GM19438 (cell line): ENCODE measurements around the gene AHNAK.

Experiments
- ATAC-seq: cut with Tn5 transposase; IDR thresholded peaks from one replicate; pipeline ENCODE4 v1.9.1; 2021; ENCODE audit warnings: low read depth; ENCODE audit not compliant: unreplicated experiment

AHNAK gene

DNA sequence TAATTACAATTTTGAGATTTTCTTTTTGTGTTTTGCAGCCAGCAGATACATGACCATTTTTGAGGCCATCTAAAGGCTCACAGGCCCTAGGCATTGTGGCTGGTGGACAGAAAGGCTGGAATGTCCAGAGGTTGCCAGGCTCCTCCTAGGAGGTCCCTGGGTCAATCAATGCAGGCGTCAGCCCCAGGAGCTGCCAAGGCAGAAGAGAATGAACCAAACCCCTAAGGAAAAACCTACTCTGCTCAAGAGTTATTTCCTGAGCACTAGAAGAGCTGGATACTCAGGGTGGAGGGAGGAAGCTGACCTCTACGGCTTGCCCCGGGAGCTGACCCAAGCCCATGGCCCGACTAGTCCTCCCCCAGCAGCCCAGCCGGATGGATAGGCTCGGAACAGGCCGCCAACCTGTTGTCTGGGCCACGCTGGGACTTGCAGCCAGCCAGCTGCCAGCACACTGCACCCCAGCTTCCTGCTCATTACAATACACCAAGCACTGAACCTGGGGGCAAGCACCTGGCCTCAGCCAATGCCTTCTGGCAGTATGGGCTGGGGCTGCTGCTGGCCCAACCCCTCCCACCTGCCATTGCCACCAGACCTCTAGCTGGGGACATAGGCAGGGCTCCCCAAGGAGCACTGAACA, 133.4 kb downstream of the AHNAK start:
- ATAC-seq = no peak

GRCh38 chr11:62411524-62411923, 135.1 kb downstream of the AHNAK start:
- ATAC-seq = no peak

- ATAC-seq = no peak
Observed at GRCh38 chr11:62410972-62411371, 135.6 kb downstream of the AHNAK start.

DNA sequence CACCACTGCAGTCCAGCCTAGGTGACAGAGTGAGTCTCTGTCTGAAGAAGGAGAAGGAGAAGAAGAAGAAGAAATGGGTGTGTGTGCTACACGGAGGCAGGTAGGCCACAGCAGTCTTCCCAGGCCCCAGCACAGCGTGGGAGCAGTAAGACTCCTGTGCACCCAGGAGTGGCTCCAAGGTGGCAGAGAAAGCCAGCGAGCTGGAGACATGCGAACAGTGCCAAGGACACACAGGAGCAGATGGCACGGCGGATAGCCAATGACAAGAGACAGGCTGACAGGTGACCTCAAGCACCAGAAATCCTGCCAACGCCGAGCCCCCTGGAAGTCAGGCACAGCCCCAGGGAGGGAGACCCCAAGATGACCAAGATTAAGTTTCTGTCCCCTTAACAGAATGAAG, 136.8 kb downstream of the AHNAK start:
- ATAC-seq = no peak

DNA sequence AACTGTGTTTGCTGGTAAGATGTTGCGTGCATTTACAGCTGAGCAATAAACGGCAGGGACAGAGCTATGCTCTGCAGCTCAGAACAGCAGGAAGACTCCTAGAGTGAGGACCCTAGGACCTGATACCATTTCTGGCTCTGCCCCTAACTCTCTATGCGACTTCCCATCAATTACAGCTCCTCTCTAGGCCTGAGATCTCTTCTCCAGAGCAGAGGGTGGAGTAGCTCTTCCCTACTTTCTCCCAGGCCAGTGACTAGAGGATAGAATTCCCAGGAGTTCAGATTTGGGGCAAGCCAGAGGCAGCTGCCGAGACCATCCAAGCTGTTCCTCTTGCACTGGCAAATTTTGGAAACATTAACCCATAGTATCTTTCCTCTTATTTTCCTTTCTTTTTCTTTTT, 140.6 kb downstream of the AHNAK start:
- ATAC-seq = no peak

DNA sequence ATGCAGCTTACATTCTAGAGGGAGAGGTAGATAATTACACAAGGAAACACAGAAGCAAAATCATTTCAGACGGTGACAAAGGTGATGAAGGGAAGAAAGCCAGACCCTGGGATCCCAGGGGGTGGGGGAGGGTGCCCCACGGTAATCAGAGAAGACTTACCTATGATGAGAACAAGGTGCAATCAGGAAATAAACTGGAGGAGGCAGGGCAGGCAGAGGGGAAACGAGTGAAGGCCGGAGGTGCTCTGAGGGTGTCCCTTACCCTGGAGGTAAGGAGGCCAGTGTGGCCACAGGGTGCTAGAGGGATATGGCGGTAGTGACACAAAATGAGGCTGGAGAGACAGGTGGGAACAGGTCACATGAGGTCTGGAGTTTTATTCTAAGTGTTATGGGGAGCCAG, 141.7 kb downstream of the AHNAK start:
- no peak for ATAC-seq

- ATAC-seq = no peak
Observed at GRCh38 chr11:62404435-62404834, 142.2 kb downstream of the AHNAK start.

DNA sequence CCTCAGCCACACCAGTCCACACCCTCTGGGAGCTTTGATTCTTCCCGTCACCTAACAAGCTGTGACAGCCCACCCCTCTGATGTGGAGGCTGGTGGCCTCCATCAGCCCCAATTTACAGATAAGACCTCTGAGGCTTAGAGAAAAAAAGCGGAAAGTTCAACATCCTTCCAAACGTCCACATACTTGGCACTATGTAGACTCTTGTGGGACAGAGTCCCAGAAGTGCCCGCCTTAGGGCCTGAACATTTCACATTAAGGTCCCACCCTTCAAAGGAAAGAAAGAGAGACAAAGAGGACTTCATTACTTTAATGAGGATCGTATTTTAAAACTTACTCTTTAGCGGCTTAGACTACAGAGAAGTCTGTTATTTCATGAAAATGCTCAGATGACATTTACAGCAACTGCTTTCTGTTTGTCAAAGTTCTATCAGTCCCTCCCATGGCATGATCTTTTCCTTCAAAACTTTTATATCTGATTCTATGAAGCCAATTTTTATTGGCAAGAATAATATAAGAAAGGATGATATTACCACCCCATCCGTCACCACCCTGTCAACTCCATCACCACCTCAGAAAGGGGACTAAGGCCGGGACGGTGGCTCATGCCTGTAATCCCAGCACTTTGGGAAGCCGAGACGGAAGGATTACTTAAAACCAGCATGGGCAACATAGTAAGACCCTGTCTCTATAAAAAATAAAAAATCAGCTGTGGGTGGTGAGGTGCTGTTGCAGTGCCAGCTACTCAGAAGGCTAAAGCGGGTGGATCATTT, 143.5 kb downstream of the AHNAK start:
- no peak for ATAC-seq

DNA sequence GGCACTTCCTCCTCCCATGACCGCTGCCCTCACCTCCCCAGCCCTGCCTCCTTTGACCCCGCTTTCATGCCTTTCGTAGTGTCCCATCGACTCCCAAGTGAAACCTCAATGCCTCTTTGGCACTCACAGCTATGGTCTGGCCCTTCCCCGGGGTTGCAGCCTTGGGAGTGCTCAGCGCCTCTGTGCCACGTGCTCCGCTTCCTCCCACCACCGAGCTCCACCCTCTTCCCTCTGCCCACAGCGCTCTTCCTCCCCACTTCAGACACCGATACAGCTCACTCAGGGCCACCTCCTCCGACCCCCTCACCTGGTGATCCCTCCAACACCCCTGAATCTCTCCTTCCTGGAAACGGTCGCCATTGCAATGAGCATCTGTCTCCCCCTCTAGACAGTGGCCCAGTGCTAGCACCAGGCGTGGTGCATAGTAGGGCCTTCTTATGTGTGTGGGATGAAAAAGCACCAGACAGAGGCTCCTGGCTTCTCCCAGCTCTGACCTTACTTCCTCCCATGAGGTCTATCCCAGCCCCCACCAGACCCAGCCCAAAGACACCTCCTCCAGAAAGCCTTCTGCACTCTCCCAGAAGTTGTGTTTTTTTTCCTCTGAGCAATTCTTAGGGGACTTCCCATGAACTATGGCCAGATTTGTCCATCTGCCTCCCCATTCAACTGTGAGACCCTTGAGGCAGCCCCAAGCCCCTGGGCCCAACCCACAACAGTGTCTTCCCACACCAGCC, 144.2 kb downstream of the AHNAK start:
- no peak for ATAC-seq

DNA sequence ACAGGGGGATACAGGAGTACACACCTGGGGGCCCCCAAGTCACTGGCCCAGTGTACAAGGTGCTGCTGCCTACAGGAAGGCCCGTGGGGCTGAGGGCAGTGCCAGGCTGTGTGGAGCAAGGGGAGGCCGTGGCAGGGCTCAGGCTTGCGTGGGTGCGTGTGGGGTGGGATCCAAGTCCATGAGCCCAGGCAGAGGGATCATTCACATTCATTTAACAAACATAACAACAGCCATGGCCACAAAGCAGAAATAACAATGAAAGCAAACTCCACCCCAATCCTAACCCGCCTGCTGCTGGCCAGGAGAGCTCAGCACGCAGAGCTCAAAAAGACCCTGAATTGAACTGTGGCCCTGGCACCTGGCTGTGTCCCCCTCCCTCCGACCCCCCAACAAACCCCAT, 144.8 kb downstream of the AHNAK start:
- no peak for ATAC-seq

DNA sequence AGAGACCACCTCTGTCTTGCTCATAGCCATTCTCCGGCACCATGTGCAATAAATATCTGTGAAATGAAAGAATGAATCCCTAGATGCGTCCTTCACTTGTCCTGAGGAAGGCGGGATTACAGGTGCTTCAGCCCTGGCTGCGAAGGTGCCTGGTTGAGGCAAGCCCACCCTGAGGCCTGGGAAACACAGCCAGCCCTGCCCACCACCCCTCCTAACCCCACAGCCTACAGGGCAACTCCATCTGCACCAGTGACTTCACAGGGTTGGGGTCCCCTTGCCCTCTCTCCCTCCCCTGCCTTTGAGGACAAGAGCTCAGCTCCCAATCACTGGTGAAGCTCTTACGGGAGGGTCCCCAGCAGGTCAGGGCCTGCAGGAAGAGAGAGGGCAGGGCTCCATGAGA, 145.2 kb downstream of the AHNAK start:
- no peak for ATAC-seq

GRCh38 chr11:62400760-62401159, 145.8 kb downstream of the AHNAK start:
- ATAC-seq = no peak

GRCh38 chr11:62400281-62400680, 146.3 kb downstream of the AHNAK start:
- no peak for ATAC-seq

GRCh38 chr11:62399878-62400266, 146.7 kb downstream of the AHNAK start:
- ATAC-seq = no peak

DNA sequence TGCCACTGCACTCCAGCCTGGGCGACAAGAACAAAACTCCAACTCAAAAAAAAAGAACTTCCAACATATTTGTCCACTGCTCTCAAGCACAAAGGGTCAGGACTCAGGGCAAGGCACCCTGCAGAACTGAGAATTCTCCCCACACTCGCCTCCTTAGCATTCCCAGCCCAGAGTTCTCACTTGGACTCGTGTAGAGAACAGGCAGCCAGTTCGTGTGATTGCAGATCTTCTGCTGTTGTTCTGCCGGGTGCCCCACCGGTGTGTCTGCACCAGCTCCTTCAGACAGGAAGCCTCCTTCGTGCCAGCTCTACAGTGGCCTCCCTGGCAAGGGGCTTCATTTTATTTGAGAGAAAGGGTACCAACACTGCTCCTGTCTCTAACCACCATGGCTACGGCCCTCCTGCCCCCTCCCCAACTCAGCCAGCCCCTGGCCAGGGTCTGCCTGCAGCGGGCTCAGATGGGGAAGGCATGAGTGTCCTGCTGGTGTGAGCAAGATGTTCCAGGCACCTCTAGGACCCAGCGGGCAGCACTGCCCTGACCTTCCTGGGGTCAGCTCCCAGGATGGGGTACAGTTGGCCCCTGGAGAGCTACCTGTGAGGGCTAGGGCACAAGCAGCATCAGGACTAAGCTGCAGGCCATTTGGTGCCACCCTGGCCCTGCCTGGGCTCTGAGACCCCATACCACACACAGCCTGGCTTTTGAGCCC, 147.3 kb downstream of the AHNAK start:
- ATAC-seq = no peak

DNA sequence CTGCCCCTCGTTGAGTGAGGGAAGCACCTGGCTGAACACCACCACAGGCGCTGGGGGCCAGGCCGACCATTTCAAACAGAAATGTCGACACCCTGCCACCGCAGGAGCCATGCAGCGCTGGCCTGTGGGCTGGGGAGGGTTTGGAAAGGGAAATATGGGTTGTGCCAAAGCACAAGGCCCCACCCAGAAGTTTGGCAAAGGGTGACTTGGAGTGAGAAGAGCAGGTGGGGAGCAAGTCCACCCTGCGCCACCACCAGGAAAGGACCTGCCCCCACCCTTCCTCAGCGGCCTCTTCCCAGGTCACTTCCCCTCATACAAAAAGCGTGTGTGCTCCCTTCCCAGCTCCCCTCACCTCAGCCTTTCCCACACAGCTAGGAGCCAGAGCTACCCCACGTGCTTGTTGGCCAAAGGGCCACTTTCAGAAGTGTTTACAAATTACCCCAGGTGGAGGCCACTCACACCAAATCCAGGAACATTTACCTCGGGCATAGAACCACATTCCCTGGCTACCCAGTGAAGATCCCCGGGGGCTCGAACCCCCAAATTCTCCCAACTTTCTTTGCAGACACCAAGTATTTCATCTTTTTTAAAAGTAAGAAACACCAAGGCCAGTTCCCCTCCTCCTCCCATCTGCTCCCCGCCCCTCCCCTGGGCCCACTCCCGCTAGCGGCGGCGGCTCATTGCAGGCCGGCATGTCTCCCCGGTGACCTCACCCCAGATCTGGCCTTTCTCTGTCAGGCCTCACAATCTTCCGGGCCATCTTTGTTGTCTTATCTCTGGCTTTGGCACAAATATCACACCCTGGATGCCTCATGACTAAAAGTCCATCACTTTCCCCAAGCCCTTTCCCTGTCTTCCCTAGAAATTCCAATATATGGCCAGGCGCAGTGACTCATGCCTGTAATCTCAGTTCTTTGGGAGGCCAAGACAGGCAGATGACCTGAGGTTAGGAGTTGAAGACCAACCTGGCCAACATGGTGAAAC, 148.3 kb downstream of the AHNAK start:
- no peak for ATAC-seq

DNA sequence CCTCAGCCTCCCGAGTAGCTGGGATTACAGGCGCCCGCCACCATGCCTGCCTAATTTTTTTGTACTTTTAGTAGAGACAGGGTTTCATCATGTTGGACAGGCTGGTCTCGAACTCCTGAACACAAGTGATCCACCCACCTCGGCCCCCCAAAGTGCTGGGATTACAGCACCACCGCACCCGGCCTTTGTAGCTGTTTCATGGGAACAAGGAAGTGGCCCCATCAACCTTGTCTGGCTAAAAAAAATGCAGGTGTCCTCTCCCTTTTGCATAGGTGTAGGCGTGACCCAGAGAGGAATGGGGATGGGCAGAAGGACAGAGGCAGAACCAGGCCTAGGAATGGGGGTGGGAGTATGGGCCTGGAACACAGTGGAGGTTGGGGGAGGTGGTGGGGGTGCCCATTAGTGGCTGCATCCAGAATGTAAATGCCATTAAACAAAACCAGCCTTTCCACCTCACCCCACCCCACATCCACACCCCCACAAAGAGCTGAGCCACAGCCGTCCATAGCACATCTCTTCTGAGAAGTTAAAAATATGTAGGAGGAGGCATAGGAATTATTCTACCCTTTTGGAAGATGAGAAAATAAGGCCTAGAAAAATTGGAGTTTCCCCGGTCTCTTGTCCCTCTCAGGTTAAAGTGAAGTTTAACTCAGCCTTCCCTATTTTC, 150.6 kb downstream of the AHNAK start:
- no peak for ATAC-seq

DNA sequence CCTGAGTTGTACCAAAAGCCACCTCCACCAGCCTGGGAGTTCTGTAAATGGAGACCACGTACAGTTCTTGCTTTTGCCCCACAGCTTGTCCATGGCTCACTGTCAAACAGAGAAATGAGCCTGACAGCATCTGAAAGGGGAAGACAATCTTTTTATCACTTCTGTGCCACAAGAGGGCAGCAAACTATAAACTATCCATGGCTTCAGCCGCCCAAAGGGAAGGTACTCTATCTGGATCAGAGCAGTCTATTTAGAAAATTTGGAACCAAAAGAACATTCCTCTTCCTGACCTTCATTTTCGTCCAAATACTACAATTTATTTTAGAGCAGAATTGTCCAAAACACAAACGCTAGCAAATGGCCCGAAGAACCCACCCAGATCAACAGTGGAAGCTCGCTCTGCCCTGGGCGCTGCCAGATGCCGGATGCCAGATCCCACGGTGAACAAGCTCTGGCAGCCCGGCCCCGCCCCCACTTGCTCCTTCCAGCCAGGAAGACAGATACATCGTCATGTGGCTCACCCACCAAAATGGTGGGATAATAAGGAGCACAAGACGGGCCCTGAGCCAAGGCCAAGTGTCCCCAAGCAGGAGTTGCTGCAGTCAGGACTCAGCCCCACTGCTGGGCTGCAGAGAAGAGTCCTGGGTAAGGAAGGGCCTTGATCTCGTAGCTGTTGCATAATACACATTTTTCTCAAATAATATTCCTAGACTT, 151.6 kb downstream of the AHNAK start:
- no peak for ATAC-seq

- ATAC-seq = no peak
Observed at GRCh38 chr11:62393735-62394134, 152.9 kb downstream of the AHNAK start.
